AG04450 (cell line): ENCODE results near the gene WNT7B. TPM values are rescaled to one million over a fixed set of nuclear protein-coding genes. Genes with fewer than 3 reads are reported as not detected.

ENCODE experiments used
- CTCF ChIA-PET: fragments of 300-600, 350-600 bp; formaldehyde crosslinking; extraction: SDS; loops from one replicate; lab custom pipeline; 2022; ENCODE audit warnings: antibody characterized with exemption, inconsistent platforms; lab: Charles Lee
- POLR2A ChIA-PET: fragments of 350-600 bp; formaldehyde crosslinking; extraction: SDS; loops from one replicate; lab custom pipeline; 2021; ENCODE audit warnings: antibody characterized with exemption, inconsistent platforms; lab: Yijun Ruan, JAX
- DNase-seq: peaks from one replicate; pipeline ENCODE4 v3.0.0-alpha.2; 2011; ENCODE audit warnings: low read depth, low spot score
- H3K27ac ChIP-seq: one replicate; pipeline ENCODE4 v1.5.1; 2012; ENCODE audit warnings: low read depth, low read length, control low read depth
- H3K27me3 ChIP-seq: one replicate; pipeline ENCODE4 v1.6.0; 2012; ENCODE audit warnings: low read length; ENCODE audit not compliant: control insufficient read depth, insufficient read depth
- H3K4me3 ChIP-seq: 2 replicates; pipeline ENCODE4 v1.5.1; 2011; ENCODE audit warnings: mild to moderate bottlenecking, low read depth, low read length, control low read depth
- H3K9me3 ChIP-seq: 2 replicates; pipeline ENCODE4 v1.5.1; 2012; ENCODE audit warnings: low read length; ENCODE audit not compliant: control insufficient read depth, insufficient read depth
- CTCF ChIP-seq: IDR thresholded peaks from 2 replicates; pipeline ENCODE4 v1.5.1; 2011; ENCODE audit warnings: low read depth, low read length, control low read depth, inconsistent platforms
- polyA plus RNA-seq: library from polyadenylated mRNA; depleted of rRNA; stranded (reverse); fragments of >200 nt; gene quantifications from 2 replicates; pipeline ENCODE4 v1.2.3, GENCODE V29; 2011

Gene WNT7B
- polyA plus RNA-seq, 1 experiment = 0.56 TPM

GRCh38 chr22:45969414-45969799 lies 7.6 kb downstream of the WNT7B start:
- Histone ChIP-seq H3K27me3 (peaks cover 14% of the 10 kb centered on the region), H3K27ac (peak overlapping the region; percentile 89), H3K9me3 (no peaks in the 10 kb centered on the region; the same call in 1 of the 2 replicates), H3K4me3 (no peak overlapping the region)
- ChIA-PET CTCF (interaction anchor here (0.6 to 1.7 kb wide), 3 partner anchors 106 to 392 kb away, joined by 3 to 7 read pairs (median 5); no protein-coding TSS in a partner anchor), POLR2A (no interaction called here)
- DNase-seq = no peak
- TF ChIP-seq CTCF = peak; percentile 13; the same call in 1 of the 2 replicates

GRCh38 chr22:45968751-45969413 lies 8.1 kb downstream of the WNT7B start:
- Histone ChIP-seq H3K27ac (peak overlapping the region; percentile 89), H3K27me3 (peaks cover 8% of the 10 kb centered on the region), H3K4me3 (no peak overlapping the region), H3K9me3 (no peaks in the 10 kb centered on the region; the same call in 1 of the 2 replicates)
- POLR2A ChIA-PET = no interaction called here
- CTCF ChIA-PET = interaction anchor here (0.9 to 1.7 kb wide), 2 partner anchors 105 to 391 kb away, joined by 5 to 7 read pairs; no protein-coding TSS in a partner anchor
- no peak for TF ChIP-seq CTCF
- DNase-seq = peak; percentile 66

- ChIA-PET CTCF (no interaction called here), POLR2A (no interaction called here)
- Histone ChIP-seq H3K9me3 (no peaks in the 10 kb centered on the region; the same call in 1 of the 2 replicates), H3K27me3 (peaks cover 8% of the 10 kb centered on the region), H3K27ac (peak overlapping the region; percentile 89), H3K4me3 (no peak overlapping the region)
- DNase-seq = no peak
- no peak for TF ChIP-seq CTCF
Measured at GRCh38 chr22:45968003-45968650, 8.8 kb downstream of the WNT7B start.

- Histone ChIP-seq H3K4me3 (no peak overlapping the region), H3K9me3 (no peaks in the 10 kb centered on the region; the same call in 1 of the 2 replicates), H3K27me3 (peaks cover 4% of the 10 kb centered on the region), H3K27ac (no peak overlapping the region)
- CTCF ChIA-PET = no interaction called here
- POLR2A ChIA-PET = no interaction called here
- DNase-seq = no peak
- TF ChIP-seq CTCF = no peak
Measured at GRCh38 chr22:45966895-45967365, 10.0 kb downstream of the WNT7B start.
